ENCODE results near the gene NDST1.

The NDST1 gene

DNA sequence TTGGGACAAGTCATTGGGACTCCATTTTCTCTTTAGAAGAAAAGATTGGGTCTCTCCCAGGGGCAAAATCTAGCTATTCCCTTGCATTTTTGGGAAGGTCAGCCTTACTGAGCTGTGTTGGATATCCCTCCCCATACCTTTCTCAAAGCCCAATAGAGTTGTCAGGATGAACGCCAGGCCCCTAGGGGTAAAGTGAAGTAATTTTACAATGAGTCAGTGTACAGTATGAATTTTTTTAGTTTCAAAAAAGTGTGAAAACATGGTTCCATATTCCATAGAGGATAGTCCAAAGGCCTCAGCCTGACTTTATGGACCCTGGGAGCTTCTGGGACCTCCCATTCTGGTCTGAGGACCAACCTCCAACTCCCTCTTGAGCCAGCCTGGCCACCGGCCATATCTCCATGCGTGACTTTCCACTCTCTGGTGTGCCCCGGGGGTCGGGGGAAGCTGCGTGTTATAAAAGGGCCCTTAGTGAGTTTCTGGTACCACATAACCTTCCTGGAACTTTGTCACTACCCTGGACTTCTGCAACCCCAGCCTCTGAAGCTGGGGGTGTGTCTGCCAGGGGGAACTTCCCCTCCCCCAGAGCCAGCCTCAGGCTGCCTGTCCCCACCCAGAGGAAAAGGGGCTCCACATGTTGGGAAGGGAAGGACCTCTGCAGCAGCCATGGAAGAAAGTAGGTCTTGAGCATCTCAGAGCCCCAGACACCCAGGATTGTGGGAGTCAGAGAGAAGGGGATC is 80.1 kb downstream of the NDST1 start:
- no peaks in the 10 kb centered on the region for H3K27me3 ChIP-seq
- H3K4me1 ChIP-seq = peaks cover 5 to 33% (median 25%) of the 10 kb centered on the region in 4 donors
- intact Hi-C loops (cut with DNase I; ENCODE audit: low total_unique reads) = no loop called here
- TF ChIP-seq CTCF (IDR thresholded peaks at IDR 0.05) = no peak
- DNase-seq = peak; percentile 11 to 55
- no peak overlapping the region for H3K27ac ChIP-seq
- no peaks in the 10 kb centered on the region for H3K9me3 ChIP-seq
- H3K4me3 ChIP-seq = no peak overlapping the region
- no peaks in the 10 kb centered on the region for H3K36me3 ChIP-seq

DNA sequence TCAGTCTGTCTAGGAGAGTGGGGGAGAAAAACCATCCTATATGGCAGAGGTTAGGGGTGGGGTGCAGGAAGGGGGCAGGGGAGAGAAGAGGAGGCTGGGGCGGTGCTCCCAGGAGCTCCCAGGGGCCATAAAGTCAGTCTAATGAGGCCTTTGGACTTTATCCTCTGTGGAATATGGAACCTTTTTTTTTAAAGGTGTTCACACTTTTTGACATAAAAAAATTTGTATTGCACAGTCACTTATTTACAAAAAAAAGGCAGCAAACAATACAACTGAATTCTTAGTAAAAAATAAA is 80.6 kb downstream of the NDST1 start:
- Histone ChIP-seq H3K36me3 (no peaks in the 10 kb centered on the region), H3K4me3 (no peak overlapping the region), H3K27ac (no peak overlapping the region), H3K4me1 (peaks cover 5 to 38% (median 31%) of the 10 kb centered on the region in 4 donors), H3K9me3 (no peaks in the 10 kb centered on the region), H3K27me3 (no peaks in the 10 kb centered on the region)
- no peak for TF ChIP-seq CTCF (IDR thresholded peaks at IDR 0.05)
- intact Hi-C loops (cut with DNase I; ENCODE audit: low total_unique reads) = no loop called here
- DNase-seq = no peak

DNA sequence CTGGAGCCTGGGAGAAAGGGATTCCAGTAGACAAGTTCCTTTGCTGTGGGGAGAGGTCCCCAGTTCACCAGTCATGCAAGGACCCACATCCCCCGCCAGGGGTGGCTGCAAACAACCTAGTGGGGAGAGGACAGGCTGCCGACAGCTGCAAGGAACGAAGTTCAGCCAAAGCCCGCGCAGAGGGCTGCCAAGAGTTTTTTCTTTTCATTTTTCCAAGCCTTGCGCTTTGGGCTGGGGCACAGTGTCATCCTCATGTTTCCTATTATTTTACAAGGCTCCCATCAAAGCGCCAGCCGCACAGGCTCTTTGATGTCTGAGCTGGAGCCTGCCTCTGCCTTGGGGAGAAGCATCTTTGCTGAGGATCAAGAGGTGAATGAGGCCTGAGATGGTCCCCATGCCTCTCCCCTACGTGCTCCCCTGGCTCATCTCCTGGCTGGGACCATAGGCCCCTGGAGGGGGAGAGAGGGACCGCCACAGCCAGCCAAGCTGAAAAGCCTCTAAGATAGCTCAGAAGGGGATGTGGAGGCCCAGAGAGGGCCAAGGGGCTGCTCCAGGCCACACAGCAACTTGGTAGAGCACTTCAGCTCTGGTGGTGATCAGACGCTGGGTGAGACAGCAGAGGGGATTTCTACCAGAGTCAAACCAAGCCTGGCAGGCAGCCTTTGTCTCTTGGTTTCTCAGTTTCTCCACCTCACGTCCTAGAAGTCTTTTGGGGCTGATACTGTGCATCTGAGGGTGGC is 82.1 kb downstream of the NDST1 start:
- Histone ChIP-seq H3K36me3 (no peaks in the 10 kb centered on the region), H3K27ac (peak overlapping the region; percentile 59 to 63), H3K27me3 (no peaks in the 10 kb centered on the region), H3K9me3 (no peaks in the 10 kb centered on the region), H3K4me1 (peaks cover 5 to 53% (median 44%) of the 10 kb centered on the region in 4 donors), H3K4me3 (no peak overlapping the region)
- peak; percentile 86 to 91 for TF ChIP-seq CTCF (IDR thresholded peaks at IDR 0.05)
- peak; percentile 79 to 88 for DNase-seq
- intact Hi-C loops (cut with DNase I; ENCODE audit: low total_unique reads) = loop anchor here (2.0 kb wide), 1 partner anchor 67 kb away; no protein-coding TSS in a partner anchor

- Histone ChIP-seq H3K4me3 (no peak overlapping the region), H3K9me3 (no peaks in the 10 kb centered on the region), H3K4me1 (peaks cover 5 to 64% (median 51%) of the 10 kb centered on the region in 4 donors), H3K36me3 (no peaks in the 10 kb centered on the region), H3K27me3 (no peaks in the 10 kb centered on the region), H3K27ac (peak overlapping the region; percentile 59 to 63)
- peak in 1 of 2 donors; percentile 76 for DNase-seq
- no peak for TF ChIP-seq CTCF (IDR thresholded peaks at IDR 0.05)
- intact Hi-C loops (cut with DNase I; ENCODE audit: low total_unique reads) = loop anchor here (2.0 kb wide), 1 partner anchor 66 kb away; no protein-coding TSS in a partner anchor
Observed at GRCh38 chr5:150590979-150591695, 83.2 kb downstream of the NDST1 start.

DNA sequence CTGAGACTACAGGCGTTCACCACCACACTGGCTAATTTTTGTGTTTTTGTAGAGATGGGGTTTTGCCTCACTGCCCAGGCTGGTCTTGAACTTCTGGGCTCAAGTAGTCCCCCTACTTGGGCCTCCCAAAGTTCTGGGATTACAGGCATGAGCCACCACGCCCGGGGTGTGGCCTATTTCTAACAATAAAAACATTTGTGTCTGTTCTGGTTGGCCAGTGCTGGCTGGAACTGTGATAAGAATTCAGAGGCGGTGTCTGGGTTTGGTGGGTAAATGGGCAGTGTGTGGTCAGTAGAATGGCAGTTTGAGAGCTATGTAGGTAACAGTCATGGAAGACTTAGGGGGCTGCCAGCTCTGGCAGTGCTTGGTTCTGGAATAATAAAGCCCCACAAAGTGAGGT is 85.7 kb downstream of the NDST1 start:
- H3K36me3 ChIP-seq = no peaks in the 10 kb centered on the region
- peak overlapping the region; percentile 86 to 100 for H3K27ac ChIP-seq
- peak in 1 of 2 donors; percentile 69 for DNase-seq
- no peak overlapping the region for H3K4me3 ChIP-seq
- intact Hi-C loops (cut with DNase I; ENCODE audit: low total_unique reads) = no loop called here
- no peaks in the 10 kb centered on the region for H3K27me3 ChIP-seq
- H3K9me3 ChIP-seq = no peaks in the 10 kb centered on the region
- peaks cover 5 to 87% (median 58%) of the 10 kb centered on the region in 4 donors for H3K4me1 ChIP-seq
- no peak for TF ChIP-seq CTCF (IDR thresholded peaks at IDR 0.05)

Measured in tibial artery (tissue), 4 donors.